Gastrocnemius medialis (tissue), 4 donors: ENCODE measurements around the gene SRPK2.

Experiments
- CTCF ChIP-seq, 5 experiments: fragments of 450-650 bp in 3 of 5; fragments of 200-600 bp in 2 of 5; sonication (generic) in 2 of 5; IDR thresholded peaks in 4 of 5; conservative IDR thresholded peaks in 1 of 5; 1 replicate in 4 of 5; 2 replicates in 1 of 5; pipeline ENCODE4 v1.5.1; 2016 to 2019; ENCODE audit warnings: antibody characterized with exemption in 5 of 5, mild to moderate bottlenecking in 3 of 5, moderate library complexity in 3 of 5
- POLR2A ChIP-seq, 2 donors: fragments of 450-650 bp; IDR thresholded peaks; one replicate each; pipeline ENCODE4 v1.6.1; 2017; ENCODE audit warnings: antibody characterized with exemption in 2 of 2, mild to moderate bottlenecking in 2 of 2, moderate library complexity in 2 of 2

DNA sequence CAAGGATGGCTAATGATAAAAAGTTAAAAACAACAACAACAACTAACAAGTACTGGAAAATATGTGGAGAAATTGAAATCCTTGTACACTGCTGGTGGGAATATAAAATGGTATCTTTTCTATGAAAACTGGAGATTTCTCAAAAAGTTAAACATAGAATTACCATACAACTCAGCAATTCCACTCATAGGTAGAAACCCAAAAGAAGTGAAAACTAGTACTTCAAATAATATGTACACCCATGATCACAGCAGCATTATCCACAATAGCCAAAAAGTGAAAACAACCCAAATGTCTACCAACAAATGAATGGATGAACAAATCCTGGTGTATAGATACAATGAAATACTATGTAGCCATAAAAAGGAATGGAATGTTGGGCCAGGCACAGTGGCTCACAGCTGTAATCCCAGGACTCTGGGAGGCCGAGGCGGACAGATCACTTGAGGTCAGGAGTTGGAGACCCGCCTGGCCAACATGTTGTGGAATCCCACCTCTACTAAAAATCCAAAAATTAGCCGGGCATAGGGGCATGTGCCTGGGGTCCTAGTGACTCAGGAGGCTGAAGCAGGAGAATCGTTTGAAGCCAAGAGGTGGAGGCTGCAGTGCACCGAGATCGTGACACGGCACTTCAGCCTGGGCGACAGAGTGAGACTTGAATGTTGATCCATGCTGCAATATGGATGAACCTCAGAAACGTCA, 66.8 kb downstream of the SRPK2 start:
- TF ChIP-seq POLR2A (IDR thresholded peaks at IDR 0.05) (no peak), CTCF (IDR thresholded peaks at IDR 0.05 in 4 of 5, conservative IDR thresholded peaks at IDR 0.05 in 1 of 5) (no peak)
